MM.1S (cell line): ENCODE measurements around the gene ESD.
A peak's percentile ranks its signal among the peaks of the same experiment; 100 is the strongest.

ENCODE experiments used
- DNase-seq: peaks from one replicate; pipeline ENCODE4 v3.0.0-alpha.2; 2015
- H2AFZ ChIP-seq: fragments of 300-600 bp; sonication (generic); 2 replicates; pipeline ENCODE4 v1.6.0; 2016; ENCODE audit warnings: antibody characterized with exemption, low read length
- H3F3A ChIP-seq: fragments of 300-600 bp; sonication (generic); 2 replicates; pipeline ENCODE4 v1.6.1; 2016; ENCODE audit warnings: mild to moderate bottlenecking, antibody characterized with exemption, low read length, moderate library complexity, mixed read lengths; ENCODE audit not compliant: insufficient read depth
- H3K27ac ChIP-seq: fragments of 300-600 bp; sonication (generic); 2 replicates; pipeline ENCODE4 v1.5.1; 2016; ENCODE audit warnings: mild to moderate bottlenecking, low read length
- H3K27me3 ChIP-seq: fragments of 300-600 bp; sonication (generic); replicated peaks from 2 replicates; pipeline ENCODE4 v1.6.0; 2016; ENCODE audit warnings: low read length; ENCODE audit not compliant: insufficient read depth
- H3K36me3 ChIP-seq: fragments of 300-600 bp; sonication (generic); replicated peaks from 2 replicates; pipeline ENCODE4 v1.6.1; 2016; ENCODE audit warnings: mild to moderate bottlenecking, low read length, mixed read lengths; ENCODE audit not compliant: insufficient read depth
- H3K4me1 ChIP-seq: fragments of 300-600 bp; sonication (generic); 2 replicates; pipeline ENCODE4 v1.6.1; 2016; ENCODE audit warnings: low read length, mixed read lengths
- H3K4me2 ChIP-seq: fragments of 300-600 bp; sonication (generic); 2 replicates; pipeline ENCODE4 v1.6.0; 2016; ENCODE audit warnings: low read depth, low read length
- H3K4me3 ChIP-seq: fragments of 300-600 bp; sonication (generic); 2 replicates; pipeline ENCODE4 v1.5.1; 2016; ENCODE audit warnings: low read length, mixed read lengths
- H3K79me2 ChIP-seq: fragments of 300-600 bp; sonication (generic); 2 replicates; pipeline ENCODE4 v1.6.1; 2016; ENCODE audit warnings: mixed run types, low read length, mixed read lengths
- H3K9ac ChIP-seq: fragments of 300-600 bp; sonication (generic); 2 replicates; pipeline ENCODE4 v1.6.1; 2016; ENCODE audit warnings: low read length, mixed read lengths
- H3K9me2 ChIP-seq: fragments of 300-600 bp; sonication (generic); replicated peaks from 2 replicates; pipeline ENCODE4 v1.6.1; 2016; ENCODE audit warnings: mild to moderate bottlenecking, low read length, mixed read lengths; ENCODE audit not compliant: insufficient read depth
- H3K9me3 ChIP-seq: fragments of 300-600 bp; sonication (generic); replicated peaks from 2 replicates; pipeline ENCODE4 v1.6.1; 2016; ENCODE audit warnings: mild to moderate bottlenecking, low read length, mixed read lengths; ENCODE audit not compliant: insufficient read depth
- H4K20me1 ChIP-seq: fragments of 300-600 bp; sonication (generic); 2 replicates; pipeline ENCODE4 v1.6.1; 2016; ENCODE audit warnings: mild to moderate bottlenecking, low read length, moderate library complexity, mixed read lengths; ENCODE audit not compliant: insufficient read depth
- EZH2 ChIP-seq: fragments of 300-600 bp; sonication (generic); optimal IDR thresholded peaks from 2 replicates; pipeline ENCODE3; 2017; ENCODE audit warnings: low read depth, mild to moderate bottlenecking, antibody characterized with exemption, low read length, mixed read lengths
- EZH2phosphoT487 ChIP-seq: fragments of 300-600 bp; sonication (generic); IDR thresholded peaks from 2 replicates; pipeline ENCODE4 v1.6.1; 2018; ENCODE audit warnings: antibody characterized with exemption, low read length
- TF ChIP-seq, protein P1 (sequence below): fragments of 300-600 bp; sonication (generic); IDR thresholded peaks from 2 replicates; pipeline ENCODE4 v1.5.1; 2016; ENCODE audit warnings: antibody characterized with exemption, low read length, mixed read lengths

ESD gene

GRCh38 chr13:46831588-46832194, 34.7 kb upstream of the ESD start:
- Histone ChIP-seq H3K4me2 (no peak overlapping the region), H3K79me2 (no peaks in the 10 kb centered on the region), H4K20me1 (no peaks in the 10 kb centered on the region), H3K9me3 (no peaks in the 10 kb centered on the region), H3K27ac (no peak overlapping the region), H3K4me1 (no peaks in the 10 kb centered on the region), H3F3A (no peaks in the 10 kb centered on the region), H3K27me3 (no peaks in the 10 kb centered on the region), H3K4me3 (no peak overlapping the region), H2AFZ (no peak overlapping the region), H3K36me3 (no peaks in the 10 kb centered on the region), H3K9ac (no peak overlapping the region), H3K9me2 (no peaks in the 10 kb centered on the region)
- DNase-seq: peak; percentile 21
- TF ChIP-seq, protein P1, sequence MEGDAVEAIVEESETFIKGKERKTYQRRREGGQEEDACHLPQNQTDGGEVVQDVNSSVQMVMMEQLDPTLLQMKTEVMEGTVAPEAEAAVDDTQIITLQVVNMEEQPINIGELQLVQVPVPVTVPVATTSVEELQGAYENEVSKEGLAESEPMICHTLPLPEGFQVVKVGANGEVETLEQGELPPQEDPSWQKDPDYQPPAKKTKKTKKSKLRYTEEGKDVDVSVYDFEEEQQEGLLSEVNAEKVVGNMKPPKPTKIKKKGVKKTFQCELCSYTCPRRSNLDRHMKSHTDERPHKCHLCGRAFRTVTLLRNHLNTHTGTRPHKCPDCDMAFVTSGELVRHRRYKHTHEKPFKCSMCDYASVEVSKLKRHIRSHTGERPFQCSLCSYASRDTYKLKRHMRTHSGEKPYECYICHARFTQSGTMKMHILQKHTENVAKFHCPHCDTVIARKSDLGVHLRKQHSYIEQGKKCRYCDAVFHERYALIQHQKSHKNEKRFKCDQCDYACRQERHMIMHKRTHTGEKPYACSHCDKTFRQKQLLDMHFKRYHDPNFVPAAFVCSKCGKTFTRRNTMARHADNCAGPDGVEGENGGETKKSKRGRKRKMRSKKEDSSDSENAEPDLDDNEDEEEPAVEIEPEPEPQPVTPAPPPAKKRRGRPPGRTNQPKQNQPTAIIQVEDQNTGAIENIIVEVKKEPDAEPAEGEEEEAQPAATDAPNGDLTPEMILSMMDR: peak; percentile 59
- TF ChIP-seq EZH2phosphoT487 (no peak), EZH2 (no peak)

DNA sequence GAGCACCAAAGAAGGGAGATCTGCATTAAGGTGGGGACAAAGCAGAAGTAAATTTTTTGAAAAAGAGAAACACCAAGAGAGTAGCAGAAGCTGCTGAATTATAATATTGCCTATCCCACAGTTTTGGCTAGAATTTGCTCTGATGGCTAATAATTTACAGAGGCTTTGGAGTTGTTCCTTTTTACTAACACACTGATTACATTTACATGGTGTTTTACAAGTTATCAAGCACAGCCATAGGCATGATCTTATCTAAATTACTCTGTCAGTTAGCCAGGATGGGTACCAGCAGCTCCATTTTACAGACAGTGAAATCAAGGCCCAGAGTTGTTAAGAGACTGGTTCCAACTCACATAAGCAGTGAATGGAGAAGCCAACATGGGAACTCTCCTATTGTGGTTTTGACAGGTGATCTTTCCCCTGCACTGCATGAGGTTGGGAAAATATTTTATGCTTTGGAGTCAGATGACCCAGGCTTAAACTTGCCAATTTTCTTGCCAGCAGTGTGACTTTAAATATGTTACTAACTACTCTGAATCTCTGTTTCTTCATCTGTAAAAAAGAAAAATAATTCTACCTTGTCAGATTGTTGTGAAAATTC, 33.5 kb upstream of the ESD start:
- H3K36me3 ChIP-seq: no peaks in the 10 kb centered on the region
- H3K4me2 ChIP-seq: no peak overlapping the region
- H2AFZ ChIP-seq: no peak overlapping the region
- no peak overlapping the region for H3K4me3 ChIP-seq
- H4K20me1 ChIP-seq: no peaks in the 10 kb centered on the region
- no peaks in the 10 kb centered on the region for H3K4me1 ChIP-seq
- no peak overlapping the region for H3K9ac ChIP-seq
- H3K27me3 ChIP-seq: no peaks in the 10 kb centered on the region
- TF ChIP-seq EZH2 (no peak), EZH2phosphoT487 (no peak)
- TF ChIP-seq, protein P1: no peak
- H3K9me2 ChIP-seq: no peaks in the 10 kb centered on the region
- no peak overlapping the region for H3K27ac ChIP-seq
- no peaks in the 10 kb centered on the region for H3K79me2 ChIP-seq
- no peak for DNase-seq
- H3K9me3 ChIP-seq: no peaks in the 10 kb centered on the region
- no peaks in the 10 kb centered on the region for H3F3A ChIP-seq

- H2AFZ ChIP-seq: no peak overlapping the region
Observed at GRCh38 chr13:46822551-46822950, 25.6 kb upstream of the ESD start.

More at GRCh38 chr13:46822551-46822950, 25.6 kb upstream of the ESD start:
- Histone ChIP-seq H3K36me3 (no peaks in the 10 kb centered on the region), H3K27me3 (no peaks in the 10 kb centered on the region), H3K4me3 (no peak overlapping the region), H3K27ac (no peak overlapping the region), H3K9me2 (no peaks in the 10 kb centered on the region), H3K4me1 (no peaks in the 10 kb centered on the region), H3K4me2 (no peak overlapping the region), H3K79me2 (no peaks in the 10 kb centered on the region), H3K9me3 (no peaks in the 10 kb centered on the region), H3K9ac (no peak overlapping the region), H3F3A (no peaks in the 10 kb centered on the region), H4K20me1 (no peaks in the 10 kb centered on the region)
- TF ChIP-seq, protein P1: no peak
- no peak for TF ChIP-seq EZH2phosphoT487
- TF ChIP-seq EZH2: no peak
- no peak for DNase-seq
